H9 (cell line): ENCODE data around the gene BCAS3. TPM values are rescaled to one million over a fixed set of nuclear protein-coding genes. Genes with fewer than 3 reads are reported as not detected.

Source experiments
- DNase-seq: peaks from one replicate; pipeline ENCODE4 v3.0.0-alpha.2; 2017
- H2AFZ ChIP-seq: one replicate; pipeline ENCODE4 v1.6.1; 2013; ENCODE audit warnings: mild to moderate bottlenecking, low read length, control low read depth, moderate library complexity
- H2AK5ac ChIP-seq: 2 replicates; pipeline ENCODE4 v1.6.1; 2013; ENCODE audit warnings: low read length, control low read depth, mixed read lengths; ENCODE audit not compliant: insufficient read length
- H2BK120ac ChIP-seq: one replicate; pipeline ENCODE4 v1.6.1; 2013; ENCODE audit warnings: low read depth, mild to moderate bottlenecking, low read length, control low read depth, inconsistent platforms; ENCODE audit not compliant: poor library complexity, severe bottlenecking
- H2BK12ac ChIP-seq: 2 replicates; pipeline ENCODE4 v1.6.1; 2013; ENCODE audit warnings: low read length, control low read depth, mixed read lengths, low read depth; ENCODE audit not compliant: insufficient read length
- H2BK15ac ChIP-seq: 2 replicates; pipeline ENCODE4 v1.6.1; 2013; ENCODE audit warnings: low read depth, low read length, control low read depth
- H2BK20ac ChIP-seq: one replicate; pipeline ENCODE4 v1.6.1; 2013; ENCODE audit warnings: low read depth, mild to moderate bottlenecking, low read length, control low read depth, inconsistent platforms; ENCODE audit not compliant: poor library complexity, severe bottlenecking
- H2BK5ac ChIP-seq: 2 replicates; pipeline ENCODE4 v1.6.1; 2013; ENCODE audit warnings: low read length, control low read depth, mixed read lengths; ENCODE audit not compliant: insufficient read length
- H3K14ac ChIP-seq: 2 replicates; pipeline ENCODE4 v1.6.1; 2013; ENCODE audit warnings: low read length, control low read depth; ENCODE audit not compliant: insufficient read depth
- H3K18ac ChIP-seq: 2 replicates; pipeline ENCODE4 v1.6.1; 2013; ENCODE audit warnings: low read depth, mild to moderate bottlenecking, mixed read lengths, low read length, control low read depth; ENCODE audit not compliant: insufficient read length
- H3K23ac ChIP-seq: 2 replicates; pipeline ENCODE4 v1.6.1; 2013; ENCODE audit warnings: low read length, control low read depth, mixed read lengths, low read depth; ENCODE audit not compliant: insufficient read length
- H3K23me2 ChIP-seq: 2 replicates; pipeline ENCODE4 v1.6.1; 2013; ENCODE audit warnings: low read depth, mild to moderate bottlenecking, mixed read lengths, low read length, control low read depth; ENCODE audit not compliant: insufficient read length, poor library complexity, severe bottlenecking
- H3K27ac ChIP-seq: 2 replicates; pipeline ENCODE4 v1.5.1; 2013; ENCODE audit warnings: low read length, control low read depth, mixed read lengths, low read depth; ENCODE audit not compliant: insufficient read length
- H3K27me3 ChIP-seq: 2 replicates; pipeline ENCODE4 v1.6.1; 2013; ENCODE audit warnings: low read length, control low read depth, inconsistent platforms; ENCODE audit not compliant: insufficient read depth
- H3K4ac ChIP-seq: 2 replicates; pipeline ENCODE4 v1.6.1; 2013; ENCODE audit warnings: low read depth, mild to moderate bottlenecking, control low read depth, inconsistent platforms, low read length, moderate library complexity
- H3K4me1 ChIP-seq: 2 replicates; pipeline ENCODE4 v1.6.1; 2013; ENCODE audit warnings: low read length, control low read depth, inconsistent platforms; ENCODE audit not compliant: insufficient read depth
- H3K4me2 ChIP-seq: 2 replicates; pipeline ENCODE4 v1.6.1; 2013; ENCODE audit warnings: low read length, control low read depth, mixed read lengths; ENCODE audit not compliant: insufficient read length, insufficient read depth
- H3K56ac ChIP-seq: 2 replicates; pipeline ENCODE4 v1.6.1; 2013; ENCODE audit warnings: low read depth, mild to moderate bottlenecking, mixed read lengths, low read length, control low read depth; ENCODE audit not compliant: insufficient read length
- H3K79me1 ChIP-seq: 2 replicates; pipeline ENCODE4 v1.6.1; 2013; ENCODE audit warnings: low read depth, mild to moderate bottlenecking, moderate library complexity, low read length, control low read depth, inconsistent platforms; ENCODE audit not compliant: insufficient read depth, poor library complexity, severe bottlenecking
- H3K79me2 ChIP-seq: 2 replicates; pipeline ENCODE4 v1.6.1; 2013; ENCODE audit warnings: low read length, control low read depth, inconsistent platforms; ENCODE audit not compliant: insufficient read depth
- H3K9ac ChIP-seq: 2 replicates; pipeline ENCODE4 v1.6.1; 2013; ENCODE audit warnings: low read length, control low read depth, mixed read lengths; ENCODE audit not compliant: insufficient read length; ENCODE audit errors: extremely low read depth
- H3K9me3 ChIP-seq: one replicate; pipeline ENCODE4 v1.6.1; 2013; ENCODE audit warnings: low read depth, low read length, inconsistent platforms; ENCODE audit not compliant: control insufficient read depth
- H3T11ph ChIP-seq: one replicate; pipeline ENCODE4 v1.6.1; 2013; ENCODE audit warnings: mild to moderate bottlenecking, low read length, control low read depth, inconsistent platforms
- H4K20me1 ChIP-seq: one replicate; pipeline ENCODE4 v1.6.1; 2013; ENCODE audit not compliant: control insufficient read depth, insufficient read length, insufficient read depth
- H4K5ac ChIP-seq: 2 replicates; pipeline ENCODE4 v1.6.1; 2013; ENCODE audit warnings: low read depth, mild to moderate bottlenecking, mixed read lengths, low read length, control low read depth; ENCODE audit not compliant: insufficient read length
- H4K8ac ChIP-seq: replicated peaks from 2 replicates; pipeline ENCODE4 v1.6.1; 2013; ENCODE audit warnings: low read length, control low read depth, mixed read lengths, low read depth; ENCODE audit not compliant: insufficient read length
- H4K91ac ChIP-seq: 2 replicates; pipeline ENCODE4 v1.6.1; 2013; ENCODE audit warnings: low read depth, mild to moderate bottlenecking, moderate library complexity, mixed read lengths, low read length, control low read depth; ENCODE audit not compliant: insufficient read length
- H3K27ac Mint-ChIP-seq, 3 experiments: 2 replicates in 2 of 3; 3 replicates in 1 of 3; pipeline ENCODE4 v1.8.0; 2020 to 2021; ENCODE audit warnings: mixed read lengths in 3 of 3, mild to moderate bottlenecking in 1 of 3, moderate library complexity in 1 of 3
- H3K27me3 Mint-ChIP-seq: 2 replicates; pipeline ENCODE4 v1.8.0; 2021; ENCODE audit warnings: low read depth, mild to moderate bottlenecking, moderate library complexity, mixed read lengths
- H3K36me3 Mint-ChIP-seq, 3 experiments: 2 replicates in 2 of 3; 3 replicates in 1 of 3; pipeline ENCODE4 v1.8.0; 2020 to 2021; ENCODE audit warnings: low read depth in 3 of 3, mixed read lengths in 3 of 3; ENCODE audit not compliant: insufficient read depth in 1 of 3
- H3K4me1 Mint-ChIP-seq, 2 experiments: 2 replicates each; pipeline ENCODE4 v1.8.0; 2020; ENCODE audit warnings: mixed read lengths in 2 of 2
- H3K4me3 Mint-ChIP-seq, 2 experiments: 2 replicates in 1 of 2; 3 replicates in 1 of 2; pipeline ENCODE4 v1.8.0; 2020 to 2021; ENCODE audit warnings: mild to moderate bottlenecking in 2 of 2, mixed read lengths in 2 of 2, moderate library complexity in 1 of 2
- H3K9me3 Mint-ChIP-seq, 2 experiments: 2 replicates in 1 of 2; 3 replicates in 1 of 2; pipeline ENCODE4 v1.8.0; 2020; ENCODE audit warnings: mild to moderate bottlenecking in 2 of 2, mixed read lengths in 2 of 2, moderate library complexity in 1 of 2
- WGBS: extraction: QIAGEN DNeasy Blood & Tissue Kit; methylation state at CpG from one replicate; pipeline ENCODE4 v1.1.7; 2013; ENCODE audit warnings: missing lambda C conversion rate, low lambda C conversion rate, mixed read lengths; ENCODE audit not compliant: insufficient read length; ENCODE audit errors: extremely low coverage; 5-methylcytosine and 5-hydroxymethylcytosine counted together
- total RNA-seq: library from RNA; stranded (reverse); gene quantifications from 2 replicates; pipeline ENCODE4 v1.2.1, GENCODE V29; 2021
- TF ChIP-seq, protein P1 (sequence below): fragments of 200-600 bp; sonication (generic); conservative IDR thresholded peaks from 3 replicates; pipeline ENCODE4 v1.8.0; 2021; ENCODE audit warnings: antibody characterized with exemption, mild to moderate bottlenecking

BCAS3 gene
- total RNA-seq, 1 experiment from 2014 or later: 22.4 TPM

DNA sequence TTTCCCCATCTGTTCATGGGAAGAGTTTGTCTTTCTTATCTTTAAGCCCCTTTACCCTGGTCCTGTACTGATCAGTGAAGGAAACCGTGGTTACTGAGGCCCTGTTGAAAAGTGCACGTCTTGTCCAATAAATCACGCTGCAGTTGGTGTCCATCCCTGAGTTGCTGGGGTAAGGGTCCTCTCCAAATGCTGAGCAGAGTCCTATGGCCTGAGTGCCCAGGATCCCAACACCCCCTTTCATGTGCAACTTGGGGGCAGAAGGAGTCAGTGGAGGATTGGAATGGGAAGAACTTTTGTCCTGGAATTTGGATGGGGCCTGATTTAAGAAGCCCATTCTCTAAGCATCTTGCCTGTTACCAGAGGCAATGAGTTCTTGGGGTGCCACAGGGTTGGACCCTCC lies 715.0 kb downstream of the BCAS3 start:
- Mint-ChIP-seq H3K4me3 (no peak overlapping the region), H3K27me3 (peaks cover 76% of the 10 kb centered on the region), H3K27ac (no peak overlapping the region), H3K4me1 (peaks cover 13 to 23% of the 10 kb centered on the region in 2 experiments), H3K36me3 (no peaks in the 10 kb centered on the region; a peak in 1 of 7 replicates), H3K9me3 (no peaks in the 10 kb centered on the region)
- no peak for DNase-seq
- Histone ChIP-seq H3K23me2 (peaks cover 8% of the 10 kb centered on the region), H3K27me3 (peaks cover 36% of the 10 kb centered on the region), H3K9me3 (no peaks in the 10 kb centered on the region), H3K79me2 (no peaks in the 10 kb centered on the region), H2BK120ac (no peak overlapping the region), H3K79me1 (no peaks in the 10 kb centered on the region), H4K8ac (no peak overlapping the region), H3K4ac (no peak overlapping the region), H3K14ac (no peak overlapping the region), H2AFZ (no peak overlapping the region), H3K23ac (no peak overlapping the region), H3K27ac (no peak overlapping the region), H3K4me1 (no peaks in the 10 kb centered on the region), H4K91ac (no peak overlapping the region), H3K9ac (no peak overlapping the region), H3K4me2 (no peak overlapping the region), H2BK12ac (no peak overlapping the region), H2BK20ac (no peak overlapping the region), H4K5ac (no peak overlapping the region), H3K18ac (no peak overlapping the region), H2AK5ac (no peak overlapping the region), H2BK5ac (no peak overlapping the region), H3T11ph (no peak overlapping the region), H3K56ac (no peak overlapping the region), H4K20me1 (no peaks in the 10 kb centered on the region), H2BK15ac (no peak overlapping the region)
- WGBS: no CpG with 5 or more reads among the region's 3 CpGs
- TF ChIP-seq, protein P1, sequence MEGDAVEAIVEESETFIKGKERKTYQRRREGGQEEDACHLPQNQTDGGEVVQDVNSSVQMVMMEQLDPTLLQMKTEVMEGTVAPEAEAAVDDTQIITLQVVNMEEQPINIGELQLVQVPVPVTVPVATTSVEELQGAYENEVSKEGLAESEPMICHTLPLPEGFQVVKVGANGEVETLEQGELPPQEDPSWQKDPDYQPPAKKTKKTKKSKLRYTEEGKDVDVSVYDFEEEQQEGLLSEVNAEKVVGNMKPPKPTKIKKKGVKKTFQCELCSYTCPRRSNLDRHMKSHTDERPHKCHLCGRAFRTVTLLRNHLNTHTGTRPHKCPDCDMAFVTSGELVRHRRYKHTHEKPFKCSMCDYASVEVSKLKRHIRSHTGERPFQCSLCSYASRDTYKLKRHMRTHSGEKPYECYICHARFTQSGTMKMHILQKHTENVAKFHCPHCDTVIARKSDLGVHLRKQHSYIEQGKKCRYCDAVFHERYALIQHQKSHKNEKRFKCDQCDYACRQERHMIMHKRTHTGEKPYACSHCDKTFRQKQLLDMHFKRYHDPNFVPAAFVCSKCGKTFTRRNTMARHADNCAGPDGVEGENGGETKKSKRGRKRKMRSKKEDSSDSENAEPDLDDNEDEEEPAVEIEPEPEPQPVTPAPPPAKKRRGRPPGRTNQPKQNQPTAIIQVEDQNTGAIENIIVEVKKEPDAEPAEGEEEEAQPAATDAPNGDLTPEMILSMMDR: no peak
